Liver (tissue), 3 donors: ENCODE results near the gene BRAF.

ENCODE experiments used
- EGR1 ChIP-seq, 2 donors: IDR thresholded peaks; 2 replicates each; pipeline ENCODE4 v1.6.1; 2016 to 2018; ENCODE audit warnings: antibody characterized with exemption in 2 of 2, low read depth in 2 of 2
- GABPA ChIP-seq, 2 donors: IDR thresholded peaks in 1 of 2; conservative IDR thresholded peaks in 1 of 2; 2 replicates each; pipeline ENCODE4 v1.6.1; 2016; ENCODE audit warnings: antibody characterized with exemption in 2 of 2, mild to moderate bottlenecking in 1 of 2, moderate library complexity in 1 of 2
- JUND ChIP-seq, 2 donors: IDR thresholded peaks; 2 replicates each; pipeline ENCODE4 v1.6.1; 2016; ENCODE audit warnings: antibody characterized with exemption in 2 of 2
- RAD21 ChIP-seq, 2 donors: IDR thresholded peaks; 2 replicates each; pipeline ENCODE4 v1.6.1; 2016; ENCODE audit warnings: antibody characterized with exemption in 2 of 2, mild to moderate bottlenecking in 2 of 2
- TAF1 ChIP-seq: conservative IDR thresholded peaks from 2 replicates; pipeline ENCODE4 v1.6.1; 2016; ENCODE audit warnings: antibody characterized with exemption, mild to moderate bottlenecking
- TF ChIP-seq, protein P1 (sequence below): fragments of 150-350 bp; IDR thresholded peaks from 2 replicates; pipeline ENCODE4 v1.5.1; 2017; ENCODE audit warnings: improper control_type of control experiment, low read depth, low read length; ENCODE audit not compliant: missing input control
- TF ChIP-seq, protein P2 (sequence below): IDR thresholded peaks from 2 replicates; pipeline ENCODE4 v1.6.1; 2016; ENCODE audit warnings: antibody characterized with exemption
- TF ChIP-seq, protein P3 (sequence below): IDR thresholded peaks from 2 replicates; pipeline ENCODE4 v1.6.1; 2016; ENCODE audit warnings: antibody characterized with exemption
- donor health status: healthy.
- donor health status: healthy.

DNA sequence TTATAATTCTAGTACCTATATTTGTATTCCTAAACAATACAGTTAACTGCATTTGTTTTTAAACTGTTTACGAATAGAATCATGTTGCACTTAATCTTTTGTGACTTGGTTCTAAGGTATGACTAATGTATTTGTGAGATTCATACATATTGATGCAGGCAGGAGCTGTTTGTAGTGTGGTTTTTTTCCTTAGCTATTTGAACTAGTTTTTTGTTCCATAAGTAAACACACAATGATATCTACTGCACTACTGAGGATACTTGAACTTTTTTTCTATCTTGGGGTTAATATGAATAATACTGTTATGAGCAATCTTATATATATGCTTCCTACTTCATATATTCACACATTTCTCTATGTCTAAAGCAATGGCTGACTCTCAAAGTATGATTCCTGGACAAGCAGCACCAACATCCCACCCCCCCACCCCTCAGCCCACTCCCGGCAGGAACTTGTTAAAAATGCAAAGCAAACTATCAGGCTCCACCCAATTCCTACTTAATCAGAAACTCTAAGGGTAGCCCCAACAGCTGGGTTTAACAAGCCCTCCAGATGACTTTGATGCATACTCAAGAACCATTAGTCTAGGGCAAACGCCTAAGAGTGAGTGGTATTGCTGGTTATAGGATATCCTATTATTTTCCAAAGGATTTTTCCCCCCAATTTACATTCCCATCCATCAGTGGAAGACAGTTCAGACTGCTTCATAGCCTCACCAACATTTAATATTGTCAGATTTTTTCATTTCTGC is 25.8 kb downstream of the BRAF start:
- TF ChIP-seq, protein P1, sequence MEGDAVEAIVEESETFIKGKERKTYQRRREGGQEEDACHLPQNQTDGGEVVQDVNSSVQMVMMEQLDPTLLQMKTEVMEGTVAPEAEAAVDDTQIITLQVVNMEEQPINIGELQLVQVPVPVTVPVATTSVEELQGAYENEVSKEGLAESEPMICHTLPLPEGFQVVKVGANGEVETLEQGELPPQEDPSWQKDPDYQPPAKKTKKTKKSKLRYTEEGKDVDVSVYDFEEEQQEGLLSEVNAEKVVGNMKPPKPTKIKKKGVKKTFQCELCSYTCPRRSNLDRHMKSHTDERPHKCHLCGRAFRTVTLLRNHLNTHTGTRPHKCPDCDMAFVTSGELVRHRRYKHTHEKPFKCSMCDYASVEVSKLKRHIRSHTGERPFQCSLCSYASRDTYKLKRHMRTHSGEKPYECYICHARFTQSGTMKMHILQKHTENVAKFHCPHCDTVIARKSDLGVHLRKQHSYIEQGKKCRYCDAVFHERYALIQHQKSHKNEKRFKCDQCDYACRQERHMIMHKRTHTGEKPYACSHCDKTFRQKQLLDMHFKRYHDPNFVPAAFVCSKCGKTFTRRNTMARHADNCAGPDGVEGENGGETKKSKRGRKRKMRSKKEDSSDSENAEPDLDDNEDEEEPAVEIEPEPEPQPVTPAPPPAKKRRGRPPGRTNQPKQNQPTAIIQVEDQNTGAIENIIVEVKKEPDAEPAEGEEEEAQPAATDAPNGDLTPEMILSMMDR = no peak
- TF ChIP-seq EGR1 (IDR thresholded peaks at IDR 0.05; ENCODE audit: low read depth in 2 of 2) = no peak
- TF ChIP-seq, protein P2, sequence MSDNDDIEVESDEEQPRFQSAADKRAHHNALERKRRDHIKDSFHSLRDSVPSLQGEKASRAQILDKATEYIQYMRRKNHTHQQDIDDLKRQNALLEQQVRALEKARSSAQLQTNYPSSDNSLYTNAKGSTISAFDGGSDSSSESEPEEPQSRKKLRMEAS = no peak
- no peak for TF ChIP-seq TAF1
- TF ChIP-seq, protein P3, sequence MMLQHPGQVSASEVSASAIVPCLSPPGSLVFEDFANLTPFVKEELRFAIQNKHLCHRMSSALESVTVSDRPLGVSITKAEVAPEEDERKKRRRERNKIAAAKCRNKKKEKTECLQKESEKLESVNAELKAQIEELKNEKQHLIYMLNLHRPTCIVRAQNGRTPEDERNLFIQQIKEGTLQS = no peak
- no peak for TF ChIP-seq GABPA (IDR thresholded peaks at IDR 0.05 in 1 of 2, conservative IDR thresholded peaks at IDR 0.05 in 1 of 2)
- TF ChIP-seq JUND (IDR thresholded peaks at IDR 0.05) = no peak
- TF ChIP-seq RAD21 (IDR thresholded peaks at IDR 0.05) = no peak
